Activated CD8-positive, alpha-beta memory T cell treated with anti-CD3 and anti-CD28 coated beads for 1 hour (primary cell): ENCODE data around the gene OR8A1.

Experiments
- DNase-seq, 2 donors: peaks; one replicate each; pipeline ENCODE4 v3.0.0-alpha.2; 2020; ENCODE audit warnings: low read depth in 1 of 2; ENCODE audit errors: extremely low read depth in 1 of 2

Gene OR8A1

GRCh38 chr11:124569697-124570096 lies at the start of gene OR8A1:
Gene OR8A1 (plus strand): TSS chr11:124569997. CDS start chr11:124570120, 123 bp downstream.
- no peak for DNase-seq

- no peak for DNase-seq
Measured at GRCh38 chr11:124520550-124520854, 49.3 kb upstream of the OR8A1 start.

- no peak for DNase-seq
Measured at GRCh38 chr11:124533626-124534025, 36.2 kb upstream of the OR8A1 start.

- no peak for DNase-seq
Measured at GRCh38 chr11:124534051-124534450, 35.7 kb upstream of the OR8A1 start.

- DNase-seq, result no peak
Measured at GRCh38 chr11:124535552-124536232, 34.1 kb upstream of the OR8A1 start.

- no peak for DNase-seq
Measured at GRCh38 chr11:124536520-124536919, 33.3 kb upstream of the OR8A1 start.

- DNase-seq, result no peak
Measured at GRCh38 chr11:124538019-124538418, 31.8 kb upstream of the OR8A1 start.

- no peak for DNase-seq
Measured at GRCh38 chr11:124541204-124541603, 28.6 kb upstream of the OR8A1 start.

- DNase-seq, result no peak
Measured at GRCh38 chr11:124543145-124543544, 26.7 kb upstream of the OR8A1 start.

- no peak for DNase-seq
Measured at GRCh38 chr11:124543554-124543953, 26.2 kb upstream of the OR8A1 start, which contains the start of gene OR8B12. Gene OR8B12 (minus strand): TSS chr11:124543654. CDS start chr11:124543654, 0 bp downstream.

- no peak for DNase-seq
Measured at GRCh38 chr11:124551189-124551588, 18.6 kb upstream of the OR8A1 start.

GRCh38 chr11:124551987-124552386 lies 17.8 kb upstream of the OR8A1 start:
- no peak for DNase-seq

- no peak for DNase-seq
Measured at GRCh38 chr11:124556828-124557227, 13.0 kb upstream of the OR8A1 start.

- DNase-seq, result no peak
Measured at GRCh38 chr11:124570160-124570559, 363 bp downstream of the OR8A1 start.

- no peak for DNase-seq
Measured at GRCh38 chr11:124577716-124578427, 8.1 kb downstream of the OR8A1 start.

- no peak for DNase-seq
Measured at GRCh38 chr11:124578761-124579160, 9.0 kb downstream of the OR8A1 start.

- no peak for DNase-seq
Measured at GRCh38 chr11:124581817-124582216, 12.0 kb downstream of the OR8A1 start.

GRCh38 chr11:124582565-124582964 lies 12.8 kb downstream of the OR8A1 start:
- no peak for DNase-seq

- no peak for DNase-seq
Measured at GRCh38 chr11:124583781-124584180, 14.0 kb downstream of the OR8A1 start.

- DNase-seq, result no peak
Measured at GRCh38 chr11:124584681-124585372, 15.0 kb downstream of the OR8A1 start.

- peak in 1 of 2 donors; percentile 32 for DNase-seq
Measured at GRCh38 chr11:124586238-124586860, 16.6 kb downstream of the OR8A1 start.
